ENCODE results near the gene ABCB4. TPM values are rescaled to one million over a fixed set of nuclear protein-coding genes. Genes with fewer than 3 reads are reported as not detected.

ABCB4 gene
- polyA plus RNA-seq, 3 donors: 0.06 to 0.27 TPM; not detected in 1

- WGBS, 3 donors: 75 to 86% (median 86%) methylated on average over 5 of the region's 5 CpGs
- H3K27ac ChIP-seq (ENCODE audit: low read depth, low read length): no peak overlapping the region
Observed at GRCh38 chr7:87375662-87376435, 99.6 kb downstream of the ABCB4 start.

DNA sequence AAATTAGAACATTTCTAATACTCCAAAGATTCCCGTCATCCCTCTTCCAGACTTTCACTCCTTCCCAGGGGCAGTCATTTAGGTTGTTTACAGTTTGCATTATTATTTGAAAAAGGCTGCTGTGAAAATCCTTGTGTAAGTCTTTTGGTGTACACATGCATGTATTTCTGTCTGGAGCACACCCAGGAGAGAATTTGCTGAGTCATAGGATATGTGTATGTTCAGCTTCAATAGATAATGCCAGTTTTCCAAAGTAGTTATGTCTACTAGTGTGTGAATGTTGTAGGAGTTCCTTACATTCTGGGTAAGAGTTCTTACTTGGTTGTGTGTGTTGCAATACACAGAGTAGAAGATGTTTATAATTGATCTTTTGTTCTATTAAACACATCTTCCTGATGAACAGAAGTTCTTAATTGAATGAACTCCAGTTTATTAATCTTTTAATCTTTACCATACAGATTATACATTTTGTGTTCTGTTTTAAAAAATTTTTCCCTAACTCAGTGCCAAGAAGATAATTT lies 104.8 kb downstream of the ABCB4 start:
- no peak overlapping the region for H3K27ac ChIP-seq (ENCODE audit: low read depth, low read length)
- 97 to 99% (median 97%) methylated on average over 1 of the region's 1 CpG for WGBS, 3 donors

DNA sequence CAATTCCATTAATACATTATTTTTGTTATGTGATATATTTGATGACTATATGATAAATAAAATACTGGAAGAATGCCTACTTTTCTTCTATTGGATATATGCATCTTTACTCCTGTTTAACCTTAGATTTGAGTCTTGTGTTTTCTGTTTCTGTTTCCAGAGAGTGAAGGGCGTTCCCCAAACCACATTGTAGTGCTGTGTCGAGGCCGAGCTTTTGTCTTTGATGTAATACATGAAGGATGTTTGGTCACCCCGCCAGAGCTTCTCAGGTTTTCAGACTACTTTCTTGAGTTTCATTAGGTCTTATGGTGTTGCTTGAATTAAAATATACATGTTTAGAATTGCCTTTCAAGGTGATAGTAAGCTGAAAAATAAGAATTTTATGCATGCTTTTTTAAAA lies 106.3 kb downstream of the ABCB4 start:
- H3K27ac ChIP-seq (ENCODE audit: low read depth, low read length): no peak overlapping the region
- WGBS, 3 donors: 91 to 95% (median 94%) methylated on average over 4 of the region's 4 CpGs

DNA sequence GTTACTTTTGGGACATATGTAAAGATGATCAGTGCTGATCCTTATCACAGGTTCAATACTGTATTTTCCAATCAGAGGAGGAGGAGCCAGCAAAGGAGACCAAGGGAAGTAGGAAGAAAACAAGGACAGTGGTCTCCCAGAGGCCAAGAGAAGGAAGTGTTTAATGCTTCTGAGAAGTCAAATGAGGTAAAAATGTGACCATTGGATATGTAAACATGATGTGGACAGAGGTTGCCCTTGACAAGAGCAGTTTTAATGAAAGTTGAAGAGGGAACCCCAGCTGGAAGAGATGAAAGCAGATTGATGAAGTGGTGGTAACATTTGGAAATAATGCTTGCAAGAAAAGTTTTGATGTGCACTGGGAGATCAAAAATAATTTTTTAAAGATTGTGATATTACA lies 111.2 kb downstream of the ABCB4 start:
- H3K27ac ChIP-seq (ENCODE audit: low read depth, low read length): no peak overlapping the region

DNA sequence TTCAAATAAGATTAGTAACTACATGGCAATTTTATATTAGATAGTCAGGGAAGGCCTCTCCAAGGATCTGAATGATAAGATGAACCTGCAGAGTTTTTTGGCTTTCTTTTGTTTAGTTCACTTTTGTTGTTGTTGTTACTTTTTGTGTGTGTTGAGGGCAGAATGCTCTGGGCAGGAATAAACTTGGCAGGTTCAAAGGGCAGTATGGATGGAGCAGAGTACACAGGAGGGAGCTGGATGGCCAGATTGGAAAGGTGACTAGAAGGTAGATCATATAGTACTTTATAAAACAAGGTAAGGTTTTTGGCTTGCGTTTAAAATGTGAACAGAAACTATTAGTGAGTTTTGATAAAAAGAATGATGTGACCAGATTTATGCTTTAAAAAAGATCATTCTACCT lies 112.1 kb downstream of the ABCB4 start:
- no peak overlapping the region for H3K27ac ChIP-seq (ENCODE audit: low read depth, low read length)
- 91 to 100% (median 98%) methylated on average over 1 of the region's 1 CpG for WGBS, 3 donors

DNA sequence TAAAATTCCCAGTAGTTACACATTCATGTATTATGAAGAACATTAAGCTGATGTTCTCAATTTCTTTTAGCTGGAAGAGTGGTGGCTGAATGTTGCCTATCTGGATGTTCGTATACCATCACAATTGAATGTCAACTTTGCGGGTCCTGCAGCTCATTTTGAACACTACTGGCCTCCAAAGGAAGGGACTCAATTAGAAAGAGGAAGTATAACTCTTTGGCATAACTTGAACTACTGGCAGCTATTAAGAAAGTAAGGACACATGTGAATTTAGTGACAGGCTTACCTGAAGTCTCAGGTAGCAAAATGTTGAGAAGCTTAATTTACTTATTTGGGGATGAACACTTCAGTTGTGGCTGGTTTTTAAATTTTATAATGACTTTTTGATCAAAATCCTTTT lies 114.2 kb downstream of the ABCB4 start:
- no peak overlapping the region for H3K27ac ChIP-seq (ENCODE audit: low read depth, low read length)
- WGBS, 3 donors: 94 to 99% (median 97%) methylated on average over 2 of the region's 2 CpGs

- H3K27ac ChIP-seq (ENCODE audit: low read depth, low read length): no peak overlapping the region
- WGBS, 3 donors: 86 to 94% (median 87%) methylated on average over 2 of the region's 2 CpGs
Observed at GRCh38 chr7:87359366-87359765, 116.1 kb downstream of the ABCB4 start.

DNA sequence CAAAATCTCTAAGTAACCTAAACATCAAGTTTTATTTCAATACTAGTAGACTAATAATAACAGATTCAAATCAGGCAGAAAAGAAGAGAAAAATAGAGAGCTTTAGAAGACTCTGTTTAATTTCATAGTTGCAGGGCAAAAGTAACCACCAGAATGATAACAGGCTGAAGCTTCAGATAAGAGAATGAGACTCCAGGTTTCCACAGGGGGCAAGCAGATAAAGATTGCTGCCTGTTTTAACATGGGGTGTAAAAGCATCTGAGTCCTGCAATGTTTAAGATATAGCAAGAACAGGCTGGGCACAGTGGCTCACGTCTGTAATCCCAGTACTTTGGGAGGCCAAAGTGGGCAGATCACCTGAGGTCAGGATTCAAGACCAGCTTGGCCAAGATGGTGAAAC lies 119.0 kb downstream of the ABCB4 start:
- WGBS, 3 donors: 83 to 92% (median 85%) methylated on average over 1 of the region's 1 CpG
- H3K27ac ChIP-seq (ENCODE audit: low read depth, low read length): no peak overlapping the region

DNA sequence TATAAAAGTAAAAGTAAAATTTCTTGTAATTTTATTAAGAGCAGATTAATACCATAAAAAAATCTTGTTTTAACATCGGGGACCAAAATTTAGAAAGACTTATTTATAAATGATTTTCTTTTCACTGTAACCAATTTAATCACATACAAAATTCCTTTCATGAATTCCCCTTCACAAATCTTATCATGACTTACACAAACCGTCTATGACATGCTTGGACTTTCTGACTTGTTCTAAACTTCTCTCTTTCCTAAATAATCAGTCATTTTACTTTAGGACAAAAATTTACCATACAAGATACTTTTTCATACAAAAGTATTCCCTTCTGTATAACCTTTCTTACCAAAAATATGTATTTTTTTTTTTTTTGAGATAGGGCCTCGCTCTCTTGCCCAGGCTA lies 120.7 kb downstream of the ABCB4 start:
- WGBS, 3 donors: 90 to 98% (median 91%) methylated on average over 3 of the region's 3 CpGs

More for the DNA sequence above, 120.7 kb downstream of the ABCB4 start:
- no peak overlapping the region for H3K27ac ChIP-seq (ENCODE audit: low read depth, low read length)

Other genes starting within 250 kb of the ABCB4 start
- gene CROT, start 130.0 kb downstream of the ABCB4 start, polyA plus RNA-seq: 1 to 10 TPM; 3.0 to 6.4 (median 3.2) TPM
- 1 to 10 TPM in 1 of 3 donors, under 1 TPM in 2; 0.69 to 3.2 (median 0.90) TPM for gene ABCB1, start 125.2 kb upstream of the ABCB4 start, polyA plus RNA-seq
- gene RUNDC3B, start 152.7 kb upstream of the ABCB4 start, polyA plus RNA-seq: 1 to 10 TPM in 2 of 3 donors, under 1 TPM in 1; 0.21 to 1.9 (median 1.2) TPM

Data from adipose tissue (tissue), 3 donors.